HepG2 (cell line): ENCODE measurements around the gene GALNT5. TPM values are rescaled to one million over a fixed set of nuclear protein-coding genes. Genes with fewer than 3 reads are reported as not detected.
A peak's percentile ranks its signal among the peaks of the same experiment; 100 is the strongest.

Source experiments
- ATAC-seq: fragments of 200-7000 bp; cut with Tn5 transposase; 3 replicates; pipeline ENCODE4 v1.9.1; 2020; ENCODE audit warnings: mild to moderate bottlenecking, moderate library complexity
- BruUV-seq: library from RNA; stranded (reverse); fragments of 400-500 nt; replicated peaks from 2 replicates; lab custom pipeline; 2021; lab: Mats Ljungman, UMichigan
- CTCF ChIA-PET: fragments of 300-600 bp; formaldehyde crosslinking; extraction: SDS; loops from one replicate; lab custom pipeline; 2021; ENCODE audit warnings: low total read pairs, inconsistent platforms, low intra/inter-chr PET ratio; lab: Yijun Ruan, JAX
- POLR2A ChIA-PET: fragments of 350-600 bp; sonication (Branson Sonifier 250); formaldehyde crosslinking; loops from one replicate; lab custom pipeline; 2020; ENCODE audit warnings: antibody characterized with exemption, inconsistent platforms; lab: Yijun Ruan, JAX
- DNase-seq: peaks from one replicate; pipeline ENCODE4 v3.0.0-alpha.2; 2015; ENCODE audit warnings: low spot score
- FAIRE-seq: peaks from 3 replicates; lab custom pipeline; 2011; peaks lifted over from hg19 to GRCh38; lab: Jason Lieb, UNC
- H2AFZ ChIP-seq: one replicate; pipeline ENCODE4 v1.6.1; 2011; ENCODE audit warnings: low read length, inconsistent platforms
- H3K27ac ChIP-seq: fragments of 300-600 bp; 3 replicates; pipeline ENCODE4 v1.8.0; 2011; ENCODE audit warnings: mixed run types, mild to moderate bottlenecking, mixed read lengths, low read length, inconsistent platforms; ENCODE audit not compliant: insufficient read depth; ENCODE audit errors: extremely low read length
- H3K27me3 ChIP-seq, 2 experiments: fragments of 200-600 bp in 1 of 2; 2 replicates in 1 of 2; 3 replicates in 1 of 2; pipeline versions ENCODE4 v1.6.0 to v1.8.0; 2011; ENCODE audit warnings: low read length in 2 of 2, mild to moderate bottlenecking in 2 of 2, moderate library complexity in 2 of 2, inconsistent platforms in 1 of 2; ENCODE audit not compliant: insufficient read depth in 2 of 2, control insufficient read depth in 1 of 2
- H3K36me3 ChIP-seq, 2 experiments: fragments of 200-600 bp in 1 of 2; replicated peaks in 1 of 2; 2 replicates in 1 of 2; 3 replicates in 1 of 2; pipeline versions ENCODE4 v1.5.1 to v1.8.0; 2011; ENCODE audit warnings: low read length in 2 of 2, inconsistent platforms in 1 of 2; ENCODE audit not compliant: insufficient read depth in 2 of 2, control insufficient read depth in 1 of 2
- H3K4me1 ChIP-seq: 2 replicates; pipeline ENCODE4 v1.5.1; 2012; ENCODE audit warnings: low read length, inconsistent platforms; ENCODE audit not compliant: insufficient read depth
- H3K4me2 ChIP-seq: 2 replicates; pipeline ENCODE4 v1.6.0; 2011; ENCODE audit warnings: low read depth, low read length, inconsistent platforms
- H3K4me3 ChIP-seq, 3 experiments: fragments of 200-600 bp in 1 of 3; sonication (generic), shearing (Covaris generic) in 1 of 3; replicated peaks in 1 of 3; 2 replicates each; pipeline ENCODE4 v1.5.1; 2011 to 2016; ENCODE audit warnings: low read length in 3 of 3, inconsistent platforms in 2 of 3, low read depth in 2 of 3, mild to moderate bottlenecking in 2 of 3, control low read depth in 1 of 3, mixed read lengths in 1 of 3; ENCODE audit not compliant: insufficient read depth in 1 of 3
- H3K79me2 ChIP-seq: one replicate; pipeline ENCODE4 v1.6.1; 2011; ENCODE audit warnings: low read length, inconsistent platforms; ENCODE audit not compliant: insufficient read depth
- H3K9ac ChIP-seq: 2 replicates; pipeline ENCODE4 v1.6.0; 2011; ENCODE audit warnings: mild to moderate bottlenecking, low read depth, low read length, inconsistent platforms; ENCODE audit not compliant: insufficient read depth
- H3K9me3 ChIP-seq: 2 replicates; pipeline ENCODE4 v1.5.1; 2012; ENCODE audit warnings: mild to moderate bottlenecking, low read length
- H4K20me1 ChIP-seq: 2 replicates; pipeline ENCODE4 v1.6.0; 2011; ENCODE audit warnings: inconsistent platforms, mild to moderate bottlenecking, low read length, moderate library complexity; ENCODE audit not compliant: insufficient read depth
- SRY ChIP-seq: sonication (generic); formaldehyde crosslinking; IDR thresholded peaks from 2 replicates; pipeline ENCODE4 v1.8.0; 2022; ENCODE audit warnings: mild to moderate bottlenecking, missing genetic modification reagents
- ZBTB7A ChIP-seq: sonication (generic); formaldehyde crosslinking; IDR thresholded peaks from 2 replicates; pipeline ENCODE4 v1.8.0; 2022; ENCODE audit warnings: mild to moderate bottlenecking, missing genetic modification reagents
- ZNF496 ChIP-seq: sonication (generic); formaldehyde crosslinking; IDR thresholded peaks from 2 replicates; pipeline ENCODE4 v1.8.1; 2023; ENCODE audit warnings: mild to moderate bottlenecking, moderate library complexity, missing genetic modification reagents; ENCODE audit not compliant: insufficient replicate concordance
- ZNF562 ChIP-seq: sonication (generic); formaldehyde crosslinking; IDR thresholded peaks from 2 replicates; pipeline ENCODE4 v1.8.0; 2022; ENCODE audit warnings: missing genetic modification reagents, borderline replicate concordance
- ZNF816 ChIP-seq: sonication (generic); formaldehyde crosslinking; IDR thresholded peaks from 2 replicates; pipeline ENCODE4 v1.8.0; 2022; ENCODE audit warnings: missing genetic modification reagents, mild to moderate bottlenecking, borderline replicate concordance
- ZNF83 ChIP-seq: sonication (generic); formaldehyde crosslinking; IDR thresholded peaks from 2 replicates; pipeline ENCODE4 v1.4.0; 2020; ENCODE audit warnings: missing genetic modification reagents, mild to moderate bottlenecking, borderline replicate concordance
- WGBS: methylation state at CpG from one replicate; pipeline ENCODE4 v1.1.6; 2017; ENCODE audit warnings: low lambda C conversion rate; 5-methylcytosine and 5-hydroxymethylcytosine counted together
- in situ Hi-C: cut with HindIII; loops from 2 replicates; pipeline ENCODE4 v1.10.0; 2017; ENCODE audit warnings: low pct_unique_long_range_greater_than_20kb; ENCODE audit not compliant: extremely low pct_ligation_motif_present
- intact Hi-C: fragments of 100-400 bp; cut with micrococcal nuclease; formaldehyde crosslinking; loops from one replicate; pipeline ENCODE4 v1.10.0; 2022; ENCODE audit not compliant: unreplicated experiment
- polyA plus RNA-seq, 8 experiments: library from polyadenylated mRNA; depleted of rRNA in 3 of 8; stranded (reverse) in 7 of 8; unstranded in 1 of 8; fragments of >200 nt; fragmentation: Illumina TruSeq in 4 of 8; extraction: Trizol in 4 of 8; gene quantifications; 2 replicates each; pipeline versions ENCODE4 v1.2.1 to v1.2.3, GENCODE V29; 2011 to 2016; ENCODE audit warnings: low read depth in 4 of 8, missing spikeins in 1 of 8, mixed read lengths in 1 of 8; ENCODE audit not compliant: insufficient read depth in 1 of 8
- total RNA-seq, 5 experiments: library from RNA; depleted of rRNA; stranded (reverse); fragments of >200 nt; fragmentation: Illumina TruSeq; extraction: Trizol; gene quantifications; 2 replicates each; pipeline ENCODE4 v1.2.3, GENCODE V29; 2016; ENCODE audit warnings: low read depth in 1 of 5
- TF ChIP-seq, protein P1 (sequence below): fragments of 450-650 bp; IDR thresholded peaks from 2 replicates; pipeline ENCODE4 v1.6.1; 2016

The GALNT5 gene
- total and polyA plus RNA-seq, 2 of the 13 experiments (the other 11 are each of a cell fraction or from before 2014, with no cell fraction given): not detected

DNA sequence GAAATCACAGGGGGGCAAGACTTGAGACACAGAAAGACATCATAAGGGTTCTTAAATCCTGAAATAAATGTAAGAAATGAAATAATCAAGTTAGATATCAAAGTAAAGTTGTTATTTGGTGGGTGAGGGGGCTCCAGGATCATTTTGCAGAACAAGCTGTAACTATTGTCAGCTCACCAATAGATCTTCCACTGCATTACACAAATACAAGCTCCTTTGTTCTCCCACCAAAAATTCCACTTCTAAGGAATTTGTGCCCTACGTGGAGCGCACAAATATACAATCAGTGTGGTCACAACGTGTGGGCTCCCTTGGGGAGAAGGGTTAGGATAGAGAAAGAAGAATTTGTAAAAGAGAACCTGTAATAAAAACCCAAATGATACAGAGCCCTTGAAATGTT is 19.2 kb upstream of the GALNT5 start (continued):
- no peak for TF ChIP-seq ZNF816 (CRISPR knock-in tag)

GRCh38 chr2:157244691-157245090 is 12.8 kb upstream of the GALNT5 start:
- no peak overlapping the region for H3K4me3 ChIP-seq
- in situ Hi-C loops: no loop called here
- no TSS peak for BruUV-seq
- no peak for TF ChIP-seq ZNF83 (CRISPR knock-in tag)
- no peak for TF ChIP-seq ZNF496
- TF ChIP-seq, protein P1, sequence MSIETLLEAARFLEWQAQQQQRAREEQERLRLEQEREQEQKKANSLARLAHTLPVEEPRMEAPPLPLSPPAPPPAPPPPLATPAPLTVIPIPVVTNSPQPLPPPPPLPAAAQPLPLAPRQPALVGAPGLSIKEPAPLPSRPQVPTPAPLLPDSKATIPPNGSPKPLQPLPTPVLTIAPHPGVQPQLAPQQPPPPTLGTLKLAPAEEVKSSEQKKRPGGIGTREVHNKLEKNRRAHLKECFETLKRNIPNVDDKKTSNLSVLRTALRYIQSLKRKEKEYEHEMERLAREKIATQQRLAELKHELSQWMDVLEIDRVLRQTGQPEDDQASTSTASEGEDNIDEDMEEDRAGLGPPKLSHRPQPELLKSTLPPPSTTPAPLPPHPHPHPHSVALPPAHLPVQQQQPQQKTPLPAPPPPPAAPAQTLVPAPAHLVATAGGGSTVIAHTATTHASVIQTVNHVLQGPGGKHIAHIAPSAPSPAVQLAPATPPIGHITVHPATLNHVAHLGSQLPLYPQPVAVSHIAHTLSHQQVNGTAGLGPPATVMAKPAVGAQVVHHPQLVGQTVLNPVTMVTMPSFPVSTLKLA: peak; percentile 94
- TF ChIP-seq SRY: no peak
- TF ChIP-seq ZBTB7A (CRISPR knock-in tag): no peak
- no peak for TF ChIP-seq ZNF562 (CRISPR knock-in tag)
- TF ChIP-seq, all 625 proteins: peak for 1
- Histone ChIP-seq H3K9ac (no peak overlapping the region), H3K9me3 (no peaks in the 10 kb centered on the region), H3K27me3 (no peaks in the 10 kb centered on the region), H3K79me2 (no peaks in the 10 kb centered on the region), H3K4me1 (no peaks in the 10 kb centered on the region), H2AFZ (no peak overlapping the region), H3K27ac (no peak overlapping the region), H3K4me2 (no peak overlapping the region), H3K36me3 (no peaks in the 10 kb centered on the region), H4K20me1 (no peaks in the 10 kb centered on the region)
- ATAC-seq: no peak
- no peak for FAIRE-seq
- no peak for DNase-seq
- 7% methylated on average over 4 of the region's 4 CpGs for WGBS
- intact Hi-C loops: no loop called here
- CTCF ChIA-PET: no interaction called here
- POLR2A ChIA-PET: no interaction called here
